Ammon's horn (tissue), 1 donor: ENCODE measurements around the gene TSHZ2.
"Not testable (repeated sequence)": the region's sequence is repeated elsewhere in the genome, so short reads cannot be mapped to it uniquely, and the experiment has no call there.

Source experiments
- DNase-seq: peaks from one replicate; pipeline ENCODE4 v3.0.0-alpha.2; 2016; ENCODE audit warnings: low spot score

TSHZ2 gene

DNA sequence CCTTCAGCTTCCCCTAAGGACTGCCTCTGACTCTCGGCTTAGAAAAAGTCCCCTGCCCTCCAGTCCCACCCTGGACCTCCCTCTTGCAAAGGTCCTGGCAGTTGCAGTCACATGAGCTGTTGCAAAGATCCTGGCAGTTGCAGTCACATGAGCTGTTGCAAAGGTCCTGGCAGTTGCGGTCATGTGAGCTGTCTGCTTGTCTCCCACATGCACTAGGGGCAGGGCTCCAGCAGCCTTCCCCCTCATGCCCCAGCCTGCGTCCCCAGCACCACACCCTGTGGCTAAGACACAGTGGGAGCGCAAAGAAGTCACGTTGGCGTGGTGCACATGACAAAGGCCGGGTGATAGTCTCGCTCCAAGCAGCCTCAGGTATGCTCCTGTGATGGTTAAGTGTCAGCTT, 538.5 kb downstream of the TSHZ2 start:
- no peak for DNase-seq

DNA sequence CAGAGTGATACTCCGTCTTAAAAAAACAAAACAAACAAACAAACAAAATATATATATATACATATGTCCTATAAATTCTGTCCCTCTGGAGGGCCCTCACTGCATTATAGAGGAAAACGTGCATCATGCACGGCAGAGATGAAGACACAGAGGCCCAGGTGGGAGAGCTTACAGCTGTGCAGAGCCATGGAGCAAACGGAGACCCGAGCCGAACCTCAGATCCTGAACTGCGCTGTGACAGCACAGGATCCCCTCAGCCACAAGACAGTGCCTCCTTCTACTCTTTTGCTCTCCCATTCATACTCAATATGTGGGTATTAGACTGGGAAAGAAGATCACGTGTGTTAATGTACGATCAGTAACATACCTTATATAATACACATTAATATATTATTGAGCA, 539.9 kb downstream of the TSHZ2 start:
- DNase-seq, result no peak

DNA sequence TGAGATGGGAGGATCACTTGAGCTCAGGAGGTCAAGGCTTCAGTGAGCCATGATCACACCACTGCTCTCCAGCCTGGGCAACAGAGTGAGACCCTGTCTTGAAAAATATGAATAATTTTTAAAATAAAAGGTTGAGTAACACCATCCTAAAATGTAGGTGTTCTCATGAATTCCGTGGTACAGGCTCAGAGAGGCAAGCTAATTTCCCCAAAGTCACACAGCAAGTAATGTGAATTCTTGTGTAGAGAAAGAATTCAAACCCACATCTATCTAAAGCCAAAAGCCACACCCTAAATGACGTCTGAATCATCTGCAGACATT, 541.0 kb downstream of the TSHZ2 start:
- DNase-seq, result no peak

DNA sequence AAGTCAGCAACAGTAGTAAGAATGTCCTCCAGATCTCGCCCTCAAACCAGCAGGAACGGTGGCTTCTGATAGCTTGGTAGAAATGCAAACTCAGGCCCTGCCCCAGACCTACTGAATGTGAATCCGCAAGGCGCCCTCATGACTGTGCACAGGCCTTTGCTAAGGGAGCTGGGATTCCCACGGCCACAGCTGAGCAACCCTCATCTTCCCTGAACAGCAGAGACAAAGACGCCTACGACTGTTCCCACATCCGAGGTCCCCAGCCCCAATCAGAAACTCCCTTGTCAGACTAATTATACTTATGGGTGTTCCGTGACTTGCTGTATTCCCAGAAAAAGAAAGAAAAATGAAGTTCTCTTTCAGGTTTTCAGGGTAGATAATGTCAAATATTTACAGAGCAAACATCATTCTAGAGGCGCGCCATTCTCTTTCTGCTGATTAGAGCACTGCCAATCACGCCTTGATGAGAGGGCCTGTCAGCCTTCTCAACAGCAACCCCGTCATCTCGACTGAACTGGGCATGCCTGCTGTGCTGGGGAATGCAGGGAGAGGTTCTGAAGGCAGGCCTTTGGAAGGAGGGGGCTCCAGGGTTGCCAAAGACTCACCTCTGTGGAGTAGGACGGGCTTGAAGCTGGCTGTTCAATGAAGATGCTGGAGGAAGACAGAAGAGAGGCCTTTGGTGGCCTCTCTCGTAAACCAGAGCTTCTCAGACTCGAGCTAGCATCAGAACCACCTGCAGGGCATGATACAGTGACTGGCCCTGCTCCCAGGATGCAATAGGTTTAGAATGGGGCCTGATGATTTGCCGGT, 541.5 kb downstream of the TSHZ2 start:
- DNase-seq, result no peak

DNA sequence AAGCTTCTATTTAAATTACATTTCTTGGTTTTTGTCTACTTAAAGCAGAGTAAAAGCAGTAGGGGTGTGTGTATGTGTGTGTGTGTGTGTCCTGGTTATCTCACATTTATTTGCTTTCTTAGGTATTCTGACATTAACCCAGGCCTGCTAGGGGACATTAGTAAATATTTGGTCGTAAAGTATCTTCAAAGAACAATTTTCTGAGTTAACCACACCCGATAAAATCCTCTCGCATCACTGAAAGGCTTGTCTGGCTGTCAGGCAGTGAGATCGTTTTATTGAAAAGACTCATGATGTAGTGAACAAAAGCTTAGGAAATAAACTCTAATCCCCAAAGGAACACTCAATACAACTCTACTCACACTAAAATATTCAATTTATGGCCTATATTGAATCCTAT, 543.6 kb downstream of the TSHZ2 start:
- DNase-seq, result no peak

DNA sequence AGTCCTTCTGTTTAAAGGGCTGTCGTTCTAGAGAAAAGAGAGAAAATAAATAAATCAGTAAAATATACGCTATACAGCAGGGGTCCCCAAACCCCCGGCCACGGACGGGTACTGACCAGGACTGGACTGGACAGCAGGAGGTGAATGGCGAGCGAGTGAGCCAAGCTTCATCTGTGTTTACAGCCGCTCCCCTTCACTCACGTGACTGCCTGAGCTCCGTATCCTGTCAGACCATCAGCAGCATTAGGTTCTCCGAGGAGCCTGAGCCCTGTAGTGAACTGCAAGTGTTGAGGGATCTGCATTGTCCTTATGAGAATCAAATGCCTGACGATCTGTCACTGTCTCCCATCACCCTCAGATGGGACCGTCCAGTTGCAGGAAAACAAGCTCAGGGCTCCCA, 545.0 kb downstream of the TSHZ2 start:
- DNase-seq, result no peak

DNA sequence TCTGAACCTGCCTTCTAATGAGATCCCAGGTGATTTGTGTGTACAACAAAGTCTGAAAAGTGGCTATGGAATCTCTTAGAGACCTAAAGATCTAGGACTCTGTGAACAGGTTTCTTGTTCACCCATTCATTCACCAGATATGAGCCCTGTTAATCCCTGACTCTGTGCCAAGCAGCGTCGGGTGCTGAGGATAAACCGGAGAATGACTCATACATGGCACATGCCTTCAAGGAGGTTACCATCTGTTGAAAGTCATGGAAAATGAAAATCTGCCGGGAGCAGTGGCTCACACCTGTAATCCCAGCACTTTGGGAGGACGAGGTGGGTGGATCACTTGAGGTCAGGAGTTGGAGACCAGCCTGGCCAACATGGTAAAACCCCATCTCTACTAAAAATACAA, 549.3 kb downstream of the TSHZ2 start:
- DNase-seq, result peak; percentile 16

DNA sequence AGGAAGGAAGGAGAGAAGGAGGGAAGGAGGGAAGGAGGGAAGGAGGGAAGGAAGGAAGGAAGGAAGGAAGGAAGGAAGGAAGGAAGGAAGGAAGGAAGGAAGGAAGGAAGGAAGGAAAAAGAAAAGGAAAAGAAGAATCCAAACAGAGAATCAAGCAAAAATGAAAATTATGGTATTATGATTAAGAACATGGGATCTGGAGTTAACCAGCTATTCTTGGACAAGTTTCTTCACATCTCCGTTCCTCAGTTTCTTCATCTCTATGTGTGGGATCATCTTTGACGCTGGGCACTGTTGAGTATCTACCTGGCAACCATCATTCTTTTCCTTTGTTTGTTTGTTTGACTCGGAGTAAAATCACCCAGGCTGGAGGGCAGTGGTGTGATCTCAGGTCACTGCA, 549.9 kb downstream of the TSHZ2 start:
- DNase-seq, result no peak

DNA sequence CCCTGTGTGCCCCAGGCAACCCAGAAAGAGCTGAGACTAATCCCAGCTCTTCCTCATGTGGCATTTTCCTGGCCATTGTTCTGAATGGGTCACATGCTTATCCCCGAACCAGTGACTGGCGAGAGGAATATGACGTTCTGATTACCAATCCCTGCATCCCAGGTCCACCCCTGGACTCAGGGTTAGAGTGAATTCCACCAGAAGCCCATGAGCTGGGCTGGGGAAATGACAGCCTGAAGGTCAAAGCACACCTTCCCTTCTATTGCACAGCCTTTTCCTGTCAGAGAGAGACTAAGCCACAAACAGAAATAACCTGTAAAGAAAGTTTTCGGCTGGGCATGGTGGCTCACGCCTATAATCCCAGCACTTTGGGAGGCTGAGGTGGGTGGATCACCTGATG, 550.5 kb downstream of the TSHZ2 start:
- no peak for DNase-seq

DNA sequence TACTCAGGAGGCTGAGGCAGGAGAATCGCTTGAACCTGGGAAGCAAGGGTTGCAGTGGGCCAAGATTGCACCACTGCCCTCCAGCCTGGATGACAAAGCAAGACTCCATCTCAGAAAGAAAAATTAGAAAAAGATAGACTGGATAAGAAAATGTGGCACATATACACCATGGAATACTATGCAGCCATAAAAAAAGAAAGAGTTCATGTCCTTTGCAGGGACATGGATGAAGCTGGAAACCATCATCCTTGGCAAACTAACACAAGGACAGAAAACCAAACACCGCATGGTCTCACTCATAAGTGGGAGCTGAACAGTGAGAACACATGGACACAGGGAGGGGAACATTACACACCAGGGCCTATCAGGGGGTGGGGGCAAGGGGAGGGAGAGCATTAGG, 551.5 kb downstream of the TSHZ2 start:
- DNase-seq, result not testable (repeated sequence)

DNA sequence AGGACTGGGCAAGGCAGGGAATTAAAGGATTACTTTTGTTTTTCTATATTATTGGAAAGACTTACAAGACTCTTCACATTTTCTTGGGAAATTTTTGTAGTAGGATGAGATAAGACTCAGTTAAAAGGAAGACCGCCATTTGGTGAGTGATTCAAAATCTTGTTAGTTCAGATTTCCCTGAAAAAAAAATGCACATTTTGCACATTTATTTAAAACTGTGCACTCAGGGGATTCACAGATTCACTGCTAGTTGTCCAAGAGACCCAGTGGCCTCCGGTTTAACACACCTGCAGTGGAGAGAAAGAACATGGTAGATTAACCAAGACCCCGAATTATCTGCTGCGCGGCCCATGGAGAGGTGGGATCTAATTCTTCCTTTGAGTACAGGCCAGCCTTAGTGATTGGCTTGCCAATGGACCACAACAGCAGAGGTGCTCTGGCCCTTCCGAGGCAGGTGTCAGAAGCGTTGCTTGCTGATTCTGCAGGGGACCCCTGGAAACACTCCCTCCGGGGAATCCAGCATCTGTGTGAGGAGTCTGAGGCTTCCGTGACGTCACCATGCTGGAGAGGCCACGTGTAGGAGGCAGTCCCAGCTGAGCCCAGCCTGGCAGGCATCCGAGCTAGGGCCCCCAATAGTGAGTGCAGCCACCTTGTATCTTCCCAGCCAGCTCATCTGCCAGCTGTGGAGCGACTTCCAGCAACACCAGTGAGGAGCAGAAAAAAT, 552.6 kb downstream of the TSHZ2 start:
- no peak for DNase-seq

DNA sequence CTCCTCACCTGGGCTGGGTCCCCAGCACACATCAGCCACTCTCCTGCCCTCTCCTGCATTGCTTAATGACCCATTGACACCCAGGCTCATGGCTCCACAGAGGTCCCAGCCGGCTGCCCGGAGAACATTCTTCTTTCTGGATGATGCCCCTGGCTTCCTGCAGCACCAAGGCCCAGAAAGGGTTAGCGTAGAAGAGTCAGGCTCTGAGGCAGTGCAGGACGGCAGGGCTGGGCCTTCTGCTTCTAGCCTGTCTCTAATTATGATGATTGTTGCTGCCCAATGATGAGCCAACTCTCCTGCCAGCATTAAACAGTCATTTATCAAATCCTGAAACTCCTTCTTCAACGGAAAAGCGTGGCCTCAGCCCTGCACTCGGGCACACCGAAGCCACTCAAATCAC, 555.0 kb downstream of the TSHZ2 start:
- DNase-seq, result no peak

DNA sequence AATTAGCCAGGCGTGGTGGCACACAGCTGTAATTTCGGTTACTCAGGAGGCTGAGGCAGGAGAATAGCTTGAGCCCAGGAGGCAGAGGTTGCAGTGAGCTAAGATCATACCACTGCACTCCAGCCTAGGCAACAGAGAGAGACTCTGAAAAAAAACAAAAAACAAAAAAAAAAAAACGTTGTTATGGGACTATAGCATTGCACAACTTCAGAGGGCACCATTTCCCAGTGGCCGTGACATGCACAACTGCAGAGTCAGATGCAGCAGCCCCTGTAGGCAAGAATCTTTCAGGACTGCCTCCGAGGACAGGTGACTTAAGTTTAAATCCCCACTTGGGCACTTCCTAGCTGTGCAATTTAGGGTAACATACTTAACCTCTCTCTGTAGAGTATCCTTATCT, 557.5 kb downstream of the TSHZ2 start:
- no peak for DNase-seq

DNA sequence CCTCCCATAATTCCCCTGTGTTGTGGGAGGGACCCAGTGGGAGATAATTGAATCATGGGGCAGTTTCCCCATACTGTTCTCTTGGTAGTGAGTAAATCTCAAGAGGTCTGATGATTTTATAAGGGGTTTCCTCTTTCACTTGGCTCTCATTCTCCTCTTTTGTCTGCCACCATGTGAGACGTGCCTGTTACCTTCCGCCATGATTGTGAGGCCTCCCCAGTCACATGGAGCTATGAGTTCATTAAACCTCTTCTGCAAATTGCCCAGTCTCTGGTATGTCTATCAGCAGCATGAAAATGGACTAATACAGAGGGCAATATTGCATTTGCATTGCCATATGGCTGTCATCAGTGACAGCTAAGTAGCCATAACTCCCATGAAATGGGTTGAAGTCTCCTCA, 558.3 kb downstream of the TSHZ2 start:
- DNase-seq, result no peak

DNA sequence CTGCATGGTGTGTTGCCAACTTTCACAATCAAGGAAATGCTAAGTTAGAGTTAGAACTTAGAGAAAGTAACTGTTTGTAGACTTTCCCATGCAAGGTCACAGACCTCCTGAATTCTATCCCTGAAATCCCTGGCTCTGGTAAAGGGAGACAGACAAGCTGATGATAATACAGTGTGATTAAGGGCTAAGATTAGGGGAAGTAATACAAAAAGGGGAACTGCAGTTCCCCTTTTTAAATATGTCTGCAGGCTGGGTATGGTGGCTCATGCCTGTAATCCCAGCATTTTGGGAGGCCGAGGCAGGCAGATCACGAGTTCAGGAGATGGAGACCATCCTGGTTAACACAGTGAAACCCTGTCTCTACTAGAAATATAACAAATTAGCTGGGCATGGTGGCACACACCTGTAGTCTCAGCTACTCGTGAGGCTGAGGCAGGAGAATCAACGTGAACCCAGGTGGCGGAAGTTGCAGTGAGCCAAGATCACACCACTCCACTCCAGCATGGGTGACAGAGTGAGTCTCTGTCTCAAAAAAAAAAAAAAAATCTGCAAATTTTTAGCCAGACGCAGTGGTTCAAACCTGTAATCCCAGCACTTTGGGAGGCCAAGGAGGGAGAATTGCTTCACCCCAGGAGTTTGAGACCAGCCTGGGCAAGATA, 560.6 kb downstream of the TSHZ2 start:
- DNase-seq, result not testable (repeated sequence)

DNA sequence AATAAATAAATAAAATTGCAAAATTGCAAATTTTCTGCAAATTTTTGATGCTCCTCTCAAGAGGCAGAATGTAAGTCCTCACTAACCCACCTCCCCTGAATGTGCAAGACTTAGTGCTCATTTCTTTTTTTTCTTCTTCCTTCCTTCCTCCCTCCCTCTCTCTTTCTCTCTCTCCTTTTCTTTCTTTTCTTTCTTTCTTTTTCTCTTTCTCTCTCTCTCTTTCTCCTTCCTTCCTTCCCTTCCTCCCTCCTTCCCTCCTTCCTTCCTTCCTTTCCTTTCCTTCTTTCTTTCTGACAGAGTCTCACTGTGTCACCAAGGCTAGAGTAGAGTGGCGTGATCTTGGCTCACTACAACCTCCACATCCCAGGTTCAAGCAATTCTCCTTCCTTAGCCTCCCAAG, 561.3 kb downstream of the TSHZ2 start:
- DNase-seq, result no peak

DNA sequence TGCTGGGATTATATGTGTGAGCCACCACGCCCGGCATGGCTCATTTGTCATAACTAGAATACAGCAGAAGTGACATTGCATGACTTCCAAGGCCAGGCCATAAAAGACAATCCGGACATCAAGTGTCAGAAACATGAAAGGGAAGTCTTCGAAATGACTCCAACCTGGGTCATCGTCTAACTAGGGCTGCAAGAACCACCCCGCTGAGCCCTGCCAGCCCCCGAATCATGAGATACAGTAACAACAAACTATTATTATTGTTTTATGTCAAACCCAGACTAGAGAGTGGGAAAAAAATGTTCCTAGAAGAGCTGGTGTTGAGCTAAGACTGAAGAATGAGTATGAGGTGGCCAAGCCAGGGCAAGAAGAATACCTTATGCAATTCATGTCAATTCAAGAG, 561.9 kb downstream of the TSHZ2 start:
- no peak for DNase-seq

DNA sequence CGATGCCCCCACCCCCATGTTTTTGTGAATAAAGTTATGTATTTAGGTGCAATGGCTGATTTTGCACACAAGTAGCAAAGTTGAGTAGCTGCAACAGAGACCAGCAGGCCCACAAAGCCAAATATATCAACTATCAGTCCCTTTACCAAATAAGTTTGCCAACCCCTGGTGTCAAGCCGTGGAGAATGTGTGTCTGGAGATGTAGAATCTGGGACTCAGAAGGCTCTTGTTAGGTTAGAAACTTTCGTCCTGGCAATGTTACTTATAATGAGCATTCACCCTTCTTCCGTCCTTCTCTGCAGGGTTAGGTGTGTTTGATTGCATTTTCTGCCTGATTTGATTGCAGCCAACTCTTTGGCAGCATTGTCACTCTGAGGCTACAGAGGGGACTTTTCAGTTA, 563.7 kb downstream of the TSHZ2 start:
- no peak for DNase-seq

DNA sequence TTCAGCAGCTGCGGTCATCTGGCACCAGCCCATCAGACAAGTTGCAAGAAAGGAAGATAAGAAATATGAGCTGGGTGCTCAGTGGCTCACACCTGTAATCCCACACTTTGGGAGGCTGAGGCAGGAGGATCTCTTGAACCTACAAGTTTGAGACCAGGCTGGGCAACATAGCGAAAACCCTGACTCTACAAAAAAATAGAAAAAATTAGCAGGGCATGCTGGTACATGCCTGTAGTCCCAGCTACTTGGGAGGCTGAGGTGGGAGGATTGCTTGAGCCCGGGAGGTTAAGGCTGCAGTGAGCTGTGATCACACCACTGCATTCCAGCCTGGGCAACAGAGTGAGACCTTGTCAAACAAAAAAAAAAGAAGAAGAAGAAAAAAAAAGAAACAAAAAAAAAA, 564.2 kb downstream of the TSHZ2 start:
- DNase-seq, result not testable (repeated sequence)

DNA sequence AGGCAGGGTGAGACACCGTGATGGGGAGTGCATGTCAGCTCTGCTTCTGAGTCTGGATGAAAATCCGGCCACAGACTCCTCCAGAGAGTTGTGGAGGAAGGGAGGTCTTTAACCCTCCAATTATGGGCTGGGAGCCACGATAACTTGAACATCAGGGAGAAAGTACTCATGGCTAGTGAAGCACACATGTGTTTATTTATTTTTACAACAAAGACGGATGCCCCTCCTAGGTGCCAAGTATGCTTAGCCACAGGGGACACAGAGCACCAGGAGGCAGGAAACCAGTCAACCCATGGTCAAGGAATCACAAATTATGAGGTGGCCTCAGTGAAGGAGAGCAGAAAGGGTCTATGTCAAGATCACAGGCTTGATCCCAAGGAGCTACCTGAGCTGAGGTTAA, 567.4 kb downstream of the TSHZ2 start:
- no peak for DNase-seq
